ENCODE data around the gene PECR.

GRCh38 chr2:216066230-216066629 lies 15.4 kb downstream of the PECR start:
- TF ChIP-seq POLR2A (IDR thresholded peaks at IDR 0.05), result no peak
- TF ChIP-seq CTCF (IDR thresholded peaks at IDR 0.05), result no peak
